Measurements from ENCODE around the gene EVC2.

Gene EVC2

GRCh38 chr4:5708449-5709206 lies at the start of gene EVC2:
Gene EVC2 (minus strand): TSS chr4:5708559. CDS start chr4:5708513, 46 bp downstream.
- DNase-seq, result peak; percentile 24

- no peak for DNase-seq
These were observed 49.6 kb upstream of the EVC2 start for GRCh38 chr4:5757954-5758353.

GRCh38 chr4:5757536-5757935 lies 49.2 kb upstream of the EVC2 start:
- DNase-seq, result no peak

- no peak for DNase-seq
These were observed 48.7 kb upstream of the EVC2 start for GRCh38 chr4:5757091-5757490.

GRCh38 chr4:5756271-5756670 lies 47.9 kb upstream of the EVC2 start:
- no peak for DNase-seq

- no peak for DNase-seq
These were observed 47.3 kb upstream of the EVC2 start for GRCh38 chr4:5755679-5756078.

- DNase-seq, result no peak
These were observed 46.8 kb upstream of the EVC2 start for GRCh38 chr4:5755161-5755560.

- no peak for DNase-seq
These were observed 46.1 kb upstream of the EVC2 start for GRCh38 chr4:5754529-5754881.

GRCh38 chr4:5753766-5754528 lies 45.6 kb upstream of the EVC2 start:
- DNase-seq, result no peak

- no peak for DNase-seq
These were observed 45.0 kb upstream of the EVC2 start for GRCh38 chr4:5753366-5753765.

- no peak for DNase-seq
These were observed 44.2 kb upstream of the EVC2 start for GRCh38 chr4:5752376-5753184.

- no peak for DNase-seq
These were observed 43.5 kb upstream of the EVC2 start for GRCh38 chr4:5751666-5752375.

- no peak for DNase-seq
These were observed 42.7 kb upstream of the EVC2 start for GRCh38 chr4:5750946-5751665.

- DNase-seq, result no peak
These were observed 41.9 kb upstream of the EVC2 start for GRCh38 chr4:5750052-5750945.

GRCh38 chr4:5749568-5749967 lies 41.2 kb upstream of the EVC2 start:
- no peak for DNase-seq

- no peak for DNase-seq
These were observed 39.5 kb upstream of the EVC2 start for GRCh38 chr4:5747738-5748375.

- DNase-seq, result no peak
These were observed 38.7 kb upstream of the EVC2 start for GRCh38 chr4:5746829-5747737.

GRCh38 chr4:5746250-5746649 lies 37.9 kb upstream of the EVC2 start:
- DNase-seq, result no peak

GRCh38 chr4:5742968-5743367 lies 34.6 kb upstream of the EVC2 start:
- no peak for DNase-seq

GRCh38 chr4:5742388-5742787 lies 34.0 kb upstream of the EVC2 start:
- no peak for DNase-seq
